Subcutaneous adipose tissue (tissue), 4 donors: ENCODE results near the gene CROCC. TPM values are rescaled to one million over a fixed set of nuclear protein-coding genes. Genes with fewer than 3 reads are reported as not detected.

ENCODE experiments used
- total RNA-seq, 4 donors: library from RNA; depleted of rRNA; stranded (reverse); fragments of >200 nt; gene quantifications; one replicate each; pipeline ENCODE4 v1.1.0, GENCODE V29; 2016
- TF ChIP-seq, protein P1 (sequence below): fragments of 450-650 bp; IDR thresholded peaks from one replicate; pipeline ENCODE4 v1.5.1; 2016; ENCODE audit warnings: low read depth, mild to moderate bottlenecking, control low read depth, antibody characterized with exemption, moderate library complexity

Gene CROCC
- total RNA-seq, 4 donors from 2014 or later: 7.7 to 32.4 (median 14.8) TPM

- TF ChIP-seq, protein P1, sequence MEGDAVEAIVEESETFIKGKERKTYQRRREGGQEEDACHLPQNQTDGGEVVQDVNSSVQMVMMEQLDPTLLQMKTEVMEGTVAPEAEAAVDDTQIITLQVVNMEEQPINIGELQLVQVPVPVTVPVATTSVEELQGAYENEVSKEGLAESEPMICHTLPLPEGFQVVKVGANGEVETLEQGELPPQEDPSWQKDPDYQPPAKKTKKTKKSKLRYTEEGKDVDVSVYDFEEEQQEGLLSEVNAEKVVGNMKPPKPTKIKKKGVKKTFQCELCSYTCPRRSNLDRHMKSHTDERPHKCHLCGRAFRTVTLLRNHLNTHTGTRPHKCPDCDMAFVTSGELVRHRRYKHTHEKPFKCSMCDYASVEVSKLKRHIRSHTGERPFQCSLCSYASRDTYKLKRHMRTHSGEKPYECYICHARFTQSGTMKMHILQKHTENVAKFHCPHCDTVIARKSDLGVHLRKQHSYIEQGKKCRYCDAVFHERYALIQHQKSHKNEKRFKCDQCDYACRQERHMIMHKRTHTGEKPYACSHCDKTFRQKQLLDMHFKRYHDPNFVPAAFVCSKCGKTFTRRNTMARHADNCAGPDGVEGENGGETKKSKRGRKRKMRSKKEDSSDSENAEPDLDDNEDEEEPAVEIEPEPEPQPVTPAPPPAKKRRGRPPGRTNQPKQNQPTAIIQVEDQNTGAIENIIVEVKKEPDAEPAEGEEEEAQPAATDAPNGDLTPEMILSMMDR: no peak
Measured at GRCh38 chr1:16927711-16928485, 6.2 kb downstream of the CROCC start.

DNA sequence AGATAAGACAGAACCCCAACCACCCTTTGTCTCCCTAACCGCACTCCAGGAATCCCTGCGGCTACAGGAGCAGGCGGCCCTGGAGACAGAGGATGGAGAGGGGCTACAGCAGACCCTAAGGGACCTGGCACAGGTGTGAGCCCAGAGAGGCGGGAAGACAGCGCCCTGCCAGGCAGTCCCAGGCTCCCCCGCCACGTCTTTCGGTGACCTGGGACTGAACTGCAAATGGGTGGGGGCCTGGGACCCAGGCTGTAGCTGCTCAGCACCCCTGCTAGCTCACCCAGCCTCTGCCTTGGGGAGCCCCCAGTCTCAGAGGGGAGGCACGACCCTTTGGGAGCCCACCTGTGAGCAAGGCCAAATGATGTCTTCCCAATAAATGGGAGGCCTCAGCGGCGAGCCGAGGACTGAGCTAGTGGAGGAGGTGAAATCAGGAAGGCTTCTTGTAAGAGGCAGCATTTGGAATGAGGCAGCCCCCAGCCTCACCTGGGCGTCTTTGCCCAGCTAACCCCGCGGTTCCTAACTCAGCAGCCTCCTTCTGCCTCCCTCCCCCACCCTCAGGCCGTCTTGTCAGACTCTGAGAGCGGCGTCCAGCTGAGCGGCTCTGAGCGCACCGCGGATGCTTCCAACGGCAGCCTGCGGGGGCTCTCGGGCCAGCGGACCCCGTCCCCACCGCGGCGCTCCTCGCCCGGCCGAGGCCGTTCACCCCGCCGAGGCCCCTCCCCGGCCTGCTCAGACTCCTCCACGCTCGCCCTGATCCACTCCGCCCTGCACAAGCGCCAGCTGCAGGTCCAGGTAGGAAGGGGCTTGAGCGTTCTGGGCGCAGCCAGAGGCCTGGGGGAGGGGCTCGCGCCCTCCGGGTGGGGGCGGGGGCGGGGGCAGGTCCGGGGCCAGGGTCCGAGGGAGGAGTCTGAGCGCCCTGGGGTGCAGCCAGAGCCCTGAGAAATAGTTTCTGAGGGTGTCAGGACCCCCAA lies 16.9 kb downstream of the CROCC start:
- TF ChIP-seq, protein P1: no peak

GRCh38 chr1:16944038-16944437 lies 22.3 kb downstream of the CROCC start:
- TF ChIP-seq, protein P1: no peak

- TF ChIP-seq, protein P1: no peak
Measured at GRCh38 chr1:16946646-16947045, 24.9 kb downstream of the CROCC start.

GRCh38 chr1:16954579-16954978 lies 32.8 kb downstream of the CROCC start:
- TF ChIP-seq, protein P1: no peak

DNA sequence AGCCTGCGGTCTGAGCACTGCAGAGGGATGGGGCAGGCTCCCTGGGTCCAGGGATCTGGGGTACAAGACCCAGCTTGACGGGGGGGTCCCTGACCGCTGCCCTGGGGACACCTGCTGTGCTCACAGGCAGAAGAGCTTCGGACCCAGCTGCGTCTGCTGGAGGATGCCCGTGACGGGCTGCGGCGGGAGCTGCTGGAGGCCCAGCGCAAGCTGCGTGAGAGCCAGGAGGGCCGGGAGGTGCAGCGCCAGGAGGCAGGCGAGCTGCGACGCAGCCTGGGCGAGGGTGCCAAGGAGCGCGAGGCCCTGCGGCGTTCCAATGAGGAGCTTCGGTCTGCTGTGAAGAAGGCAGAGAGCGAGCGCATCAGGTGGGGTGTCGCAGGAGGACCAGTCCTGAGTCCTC lies 33.5 kb downstream of the CROCC start:
- TF ChIP-seq, protein P1: no peak

DNA sequence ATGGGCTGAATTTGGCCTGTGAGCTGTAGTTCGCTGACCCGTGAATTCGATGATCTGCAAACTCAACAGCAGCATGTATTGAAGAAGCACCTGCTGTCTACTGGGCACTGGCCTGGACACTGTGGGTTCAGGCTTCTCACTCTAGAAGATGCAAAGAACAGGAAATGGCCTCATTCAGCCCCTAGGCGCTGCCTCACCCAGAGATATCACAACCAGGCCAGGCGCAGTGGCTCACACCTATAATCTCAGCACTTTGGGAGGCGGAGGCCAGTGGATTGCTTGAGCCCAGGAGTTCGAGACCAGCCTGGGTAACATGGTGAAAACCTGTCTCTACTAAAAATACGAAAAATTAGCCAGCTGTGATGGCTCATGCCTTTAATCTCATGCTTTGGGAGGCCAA lies 35.0 kb downstream of the CROCC start:
- TF ChIP-seq, protein P1: no peak
